AG04449 (cell line): Measurements from ENCODE around the gene SLC26A9.

ENCODE experiments used
- CTCF ChIA-PET: fragments of 350-600 bp; formaldehyde crosslinking; extraction: SDS; loops from one replicate; lab custom pipeline; 2021; ENCODE audit warnings: antibody characterized with exemption; lab: Yijun Ruan, JAX
- POLR2A ChIA-PET: fragments of 400-600, 350-600 bp; formaldehyde crosslinking; extraction: SDS; loops from one replicate; lab custom pipeline; 2020; ENCODE audit warnings: antibody characterized with exemption, inconsistent platforms; lab: Yijun Ruan, JAX
- DNase-seq: peaks from one replicate; pipeline ENCODE4 v3.0.0-alpha.2; 2010; ENCODE audit warnings: low read depth, low spot score
- H3K4me3 ChIP-seq: 2 replicates; pipeline ENCODE4 v1.5.1; 2011; ENCODE audit warnings: low read depth, mild to moderate bottlenecking, control low read depth, low read length
- TF ChIP-seq, protein P1 (sequence below): IDR thresholded peaks from one replicate; pipeline ENCODE4 v1.5.1; 2011; ENCODE audit warnings: mild to moderate bottlenecking, moderate library complexity, low read length, control low read depth, inconsistent platforms; ENCODE audit not compliant: insufficient read depth; ENCODE audit errors: missing control alignments

The SLC26A9 gene, protein sequence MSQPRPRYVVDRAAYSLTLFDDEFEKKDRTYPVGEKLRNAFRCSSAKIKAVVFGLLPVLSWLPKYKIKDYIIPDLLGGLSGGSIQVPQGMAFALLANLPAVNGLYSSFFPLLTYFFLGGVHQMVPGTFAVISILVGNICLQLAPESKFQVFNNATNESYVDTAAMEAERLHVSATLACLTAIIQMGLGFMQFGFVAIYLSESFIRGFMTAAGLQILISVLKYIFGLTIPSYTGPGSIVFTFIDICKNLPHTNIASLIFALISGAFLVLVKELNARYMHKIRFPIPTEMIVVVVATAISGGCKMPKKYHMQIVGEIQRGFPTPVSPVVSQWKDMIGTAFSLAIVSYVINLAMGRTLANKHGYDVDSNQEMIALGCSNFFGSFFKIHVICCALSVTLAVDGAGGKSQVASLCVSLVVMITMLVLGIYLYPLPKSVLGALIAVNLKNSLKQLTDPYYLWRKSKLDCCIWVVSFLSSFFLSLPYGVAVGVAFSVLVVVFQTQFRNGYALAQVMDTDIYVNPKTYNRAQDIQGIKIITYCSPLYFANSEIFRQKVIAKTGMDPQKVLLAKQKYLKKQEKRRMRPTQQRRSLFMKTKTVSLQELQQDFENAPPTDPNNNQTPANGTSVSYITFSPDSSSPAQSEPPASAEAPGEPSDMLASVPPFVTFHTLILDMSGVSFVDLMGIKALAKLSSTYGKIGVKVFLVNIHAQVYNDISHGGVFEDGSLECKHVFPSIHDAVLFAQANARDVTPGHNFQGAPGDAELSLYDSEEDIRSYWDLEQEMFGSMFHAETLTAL

DNA sequence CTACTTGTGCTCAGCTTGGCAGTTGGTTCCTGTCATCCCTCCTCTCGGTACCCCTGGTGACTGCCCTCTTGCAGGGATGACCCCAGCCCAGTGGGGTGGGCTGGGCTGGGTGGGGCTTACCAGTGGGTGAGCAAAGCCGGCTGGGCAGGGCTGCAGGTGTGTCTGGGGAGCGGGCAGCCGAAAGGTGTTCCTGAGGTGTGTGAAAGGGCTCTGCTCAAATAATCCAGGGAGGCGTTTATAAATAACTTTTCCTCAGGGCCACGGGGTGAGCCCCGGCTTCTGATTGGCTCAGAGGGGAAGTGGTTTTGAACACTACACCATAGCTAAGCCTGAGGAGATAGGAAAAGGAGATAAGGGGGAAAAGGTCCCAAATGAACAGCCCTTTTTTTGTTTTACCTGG is at the start of gene SLC26A9:
TSS of gene SLC26A9 (minus strand) at position 212 of the 400 bp plus-strand sequence. CDS start 7,636 bp downstream, outside the sequence.
- ChIA-PET POLR2A (no interaction called here), CTCF (interaction anchor here (1.5 to 3.1 kb wide), 3 partner anchors 20 to 34 kb away, joined by 7 to 16 read pairs (median 8); no protein-coding TSS in a partner anchor)
- no peak within 1 kb of the TSS for H3K4me3 ChIP-seq
- TF ChIP-seq, protein P1, sequence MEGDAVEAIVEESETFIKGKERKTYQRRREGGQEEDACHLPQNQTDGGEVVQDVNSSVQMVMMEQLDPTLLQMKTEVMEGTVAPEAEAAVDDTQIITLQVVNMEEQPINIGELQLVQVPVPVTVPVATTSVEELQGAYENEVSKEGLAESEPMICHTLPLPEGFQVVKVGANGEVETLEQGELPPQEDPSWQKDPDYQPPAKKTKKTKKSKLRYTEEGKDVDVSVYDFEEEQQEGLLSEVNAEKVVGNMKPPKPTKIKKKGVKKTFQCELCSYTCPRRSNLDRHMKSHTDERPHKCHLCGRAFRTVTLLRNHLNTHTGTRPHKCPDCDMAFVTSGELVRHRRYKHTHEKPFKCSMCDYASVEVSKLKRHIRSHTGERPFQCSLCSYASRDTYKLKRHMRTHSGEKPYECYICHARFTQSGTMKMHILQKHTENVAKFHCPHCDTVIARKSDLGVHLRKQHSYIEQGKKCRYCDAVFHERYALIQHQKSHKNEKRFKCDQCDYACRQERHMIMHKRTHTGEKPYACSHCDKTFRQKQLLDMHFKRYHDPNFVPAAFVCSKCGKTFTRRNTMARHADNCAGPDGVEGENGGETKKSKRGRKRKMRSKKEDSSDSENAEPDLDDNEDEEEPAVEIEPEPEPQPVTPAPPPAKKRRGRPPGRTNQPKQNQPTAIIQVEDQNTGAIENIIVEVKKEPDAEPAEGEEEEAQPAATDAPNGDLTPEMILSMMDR: no peak
- DNase-seq: no peak

DNA sequence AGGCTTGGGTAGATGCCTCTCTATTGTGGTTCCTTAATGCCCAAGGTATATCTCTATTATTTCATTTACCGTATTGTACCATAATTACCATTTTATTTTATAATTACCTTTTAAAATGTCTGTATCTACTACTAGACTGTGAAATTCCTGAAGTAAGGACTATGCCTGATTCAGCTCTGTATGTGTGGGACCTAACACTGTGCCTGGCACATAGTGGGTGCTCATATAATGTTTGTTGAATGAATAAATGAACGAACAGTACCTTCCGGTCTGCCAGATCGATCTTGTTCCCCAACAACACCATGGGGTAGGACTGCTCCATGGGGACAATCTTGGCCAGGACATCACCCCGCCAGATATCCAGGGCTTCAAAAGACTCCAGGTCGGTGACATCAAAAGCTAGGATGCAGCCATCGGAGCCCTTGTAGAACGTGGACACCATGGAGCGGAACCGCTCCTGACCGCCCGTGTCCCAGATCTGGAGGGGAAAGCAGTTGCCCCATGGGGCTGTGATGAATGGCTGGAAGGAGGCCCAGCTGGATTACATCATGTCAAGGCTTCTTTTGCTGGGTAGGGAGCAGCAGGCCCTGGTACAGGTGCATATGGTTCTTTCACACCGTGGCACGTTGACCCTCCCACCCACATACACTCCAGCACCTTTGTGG is 49.1 kb upstream of the SLC26A9 start:
- POLR2A ChIA-PET: no interaction called here
- TF ChIP-seq, protein P1: no peak
- H3K4me3 ChIP-seq: no peak overlapping the region
- DNase-seq: no peak
- CTCF ChIA-PET: interaction anchor here (0.7 to 12.8 kb wide), 10 partner anchors 8 to 201 kb away, joined by 3 to 231 read pairs (median 5); partner anchors contain the start of gene RAB7B

DNA sequence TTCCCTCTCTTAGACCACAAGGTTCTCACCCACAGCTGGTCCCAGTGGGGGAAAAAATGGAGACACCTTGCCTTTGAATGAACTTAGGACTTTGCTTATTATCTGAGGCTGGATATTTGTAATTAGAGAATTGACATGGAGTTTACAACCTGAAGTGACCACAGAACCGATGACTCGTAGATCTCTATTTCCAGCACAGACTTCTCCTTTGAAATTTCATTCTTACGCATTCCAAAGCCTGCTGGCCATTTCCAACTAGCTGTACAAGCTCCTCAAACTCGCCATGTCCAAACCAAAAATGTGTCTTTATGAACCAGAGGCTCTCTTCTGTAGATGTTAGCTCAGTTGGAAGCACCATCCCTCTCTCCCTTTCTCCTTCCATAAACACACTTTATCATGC is 48.0 kb upstream of the SLC26A9 start:
- POLR2A ChIA-PET: no interaction called here
- CTCF ChIA-PET: interaction anchor here (0.6 to 12.8 kb wide), 7 partner anchors 9 to 117 kb away, joined by 3 to 231 read pairs (median 5); no protein-coding TSS in a partner anchor

DNA sequence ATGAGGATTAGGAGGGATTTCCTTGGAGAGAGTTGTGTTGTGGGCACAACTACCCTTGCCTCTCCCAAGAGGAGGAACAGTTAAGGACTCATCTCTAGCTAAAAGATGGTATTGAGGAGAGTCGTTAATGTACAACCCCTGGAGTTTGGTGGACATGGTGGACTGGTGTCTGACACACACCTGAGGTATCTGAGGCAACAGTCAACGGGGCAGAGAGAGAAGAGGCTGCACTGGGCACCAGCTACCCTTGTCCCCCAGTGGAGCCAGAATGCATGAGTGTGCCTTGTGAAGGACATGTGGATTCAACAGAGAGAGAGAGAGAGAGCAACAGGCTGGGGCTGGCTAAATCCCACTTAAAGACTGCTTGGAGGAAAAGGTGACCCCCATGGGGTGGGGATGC is 47.0 kb upstream of the SLC26A9 start:
- POLR2A ChIA-PET: no interaction called here
- DNase-seq: no peak
- TF ChIP-seq, protein P1: no peak

More for the DNA sequence above, 48.0 kb upstream of the SLC26A9 start:
- no peak overlapping the region for H3K4me3 ChIP-seq
- TF ChIP-seq, protein P1: no peak
- DNase-seq: no peak

DNA sequence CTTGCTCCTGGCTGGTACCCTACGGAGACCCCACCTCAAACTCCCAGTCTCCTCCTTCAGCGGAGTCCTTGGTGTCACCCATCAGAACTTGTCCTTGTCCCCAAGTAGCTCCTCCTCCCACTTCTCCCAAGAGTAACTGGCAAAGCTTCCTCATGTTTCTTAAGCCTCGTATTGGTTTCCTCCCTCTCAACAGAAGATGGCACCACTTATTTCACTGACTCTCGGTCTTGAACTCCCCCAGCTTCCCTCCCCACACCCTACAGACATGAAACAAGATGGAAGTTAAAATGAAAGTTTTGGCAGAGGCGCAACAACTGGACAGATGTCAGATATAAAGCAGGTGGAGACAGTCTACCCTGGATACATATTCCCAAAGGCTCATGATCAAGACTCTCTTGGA is 46.5 kb upstream of the SLC26A9 start:
- DNase-seq: no peak
- CTCF ChIA-PET: interaction anchor here (0.8 to 12.8 kb wide), 5 partner anchors 8 to 118 kb away, joined by 3 to 231 read pairs (median 4); no protein-coding TSS in a partner anchor
- TF ChIP-seq, protein P1: no peak
- POLR2A ChIA-PET: no interaction called here
- H3K4me3 ChIP-seq: no peak overlapping the region

More for the DNA sequence above, 47.0 kb upstream of the SLC26A9 start:
- CTCF ChIA-PET: interaction anchor here (1.0 to 12.8 kb wide), 4 partner anchors 8 to 118 kb away, joined by 4 to 231 read pairs (median 34); no protein-coding TSS in a partner anchor
- no peak overlapping the region for H3K4me3 ChIP-seq
